T-helper 9 cell (primary cell): Measurements from ENCODE around the gene FTL.

Experiments
- DNase-seq: peaks from one replicate; pipeline ENCODE4 v3.0.0-alpha.2; 2020

Gene FTL

GRCh38 chr19:48966541-48967345, 1.6 kb downstream of the FTL start:
- DNase-seq: no peak

GRCh38 chr19:48967346-48968178, 2.5 kb downstream of the FTL start:
- no peak for DNase-seq

GRCh38 chr19:48968179-48968661, 3.1 kb downstream of the FTL start:
- no peak for DNase-seq

- no peak for DNase-seq
These were observed 3.7 kb downstream of the FTL start for GRCh38 chr19:48968813-48969218.

GRCh38 chr19:48969276-48970138, 4.4 kb downstream of the FTL start:
- DNase-seq: no peak

- DNase-seq: no peak
These were observed 5.1 kb downstream of the FTL start for GRCh38 chr19:48970139-48970766.

- DNase-seq: peak; percentile 87
These were observed 5.8 kb downstream of the FTL start for GRCh38 chr19:48970923-48971395.

- DNase-seq: no peak
These were observed 11.1 kb downstream of the FTL start for GRCh38 chr19:48975947-48976847.

GRCh38 chr19:48977061-48977460, 12.0 kb downstream of the FTL start:
- no peak for DNase-seq

- no peak for DNase-seq
These were observed 17.2 kb downstream of the FTL start for GRCh38 chr19:48982280-48982679.

GRCh38 chr19:48985711-48986110, 20.6 kb downstream of the FTL start:
- DNase-seq: no peak

- no peak for DNase-seq
These were observed 21.1 kb downstream of the FTL start for GRCh38 chr19:48986211-48986610.

- DNase-seq: no peak
These were observed 22.2 kb downstream of the FTL start for GRCh38 chr19:48987323-48987722.

GRCh38 chr19:48988286-48988685, 23.2 kb downstream of the FTL start:
- DNase-seq: no peak

- no peak for DNase-seq
These were observed 23.8 kb downstream of the FTL start for GRCh38 chr19:48988860-48989259.

GRCh38 chr19:48989701-48990291, 24.7 kb downstream of the FTL start:
- no peak for DNase-seq

GRCh38 chr19:48990400-48990799, 25.3 kb downstream of the FTL start:
- DNase-seq: no peak

- DNase-seq: no peak
These were observed 26.0 kb downstream of the FTL start for GRCh38 chr19:48991011-48991609.

- DNase-seq: no peak
These were observed 26.9 kb downstream of the FTL start for GRCh38 chr19:48991873-48992580.
